Lower leg skin (tissue), 4 donors: ENCODE results near the gene UCP2. TPM values are rescaled to one million over a fixed set of nuclear protein-coding genes. Genes with fewer than 3 reads are reported as not detected.

ENCODE experiments used
- DNase-seq, 2 donors: peaks; one replicate each; pipeline ENCODE4 v3.0.0-alpha.2; 2019; ENCODE audit warnings: low spot score in 2 of 2
- H3K4me3 ChIP-seq: fragments of 200-600 bp; sonication (generic); 2 replicates; pipeline ENCODE4 v1.5.1; 2017; ENCODE audit warnings: mild to moderate bottlenecking, low read depth; ENCODE audit not compliant: poor library complexity, severe bottlenecking
- POLR2A ChIP-seq, 2 donors: fragments of 450-650 bp; IDR thresholded peaks; one replicate each; pipeline ENCODE4 v1.6.1; 2016 to 2017; ENCODE audit warnings: antibody characterized with exemption in 2 of 2, mild to moderate bottlenecking in 1 of 2, moderate library complexity in 1 of 2
- WGBS, 2 donors: methylation state at CpG; one replicate each; pipeline ENCODE4 v1.1.5; 2018; 5-methylcytosine and 5-hydroxymethylcytosine counted together
- intact Hi-C: fragments of 100-400 bp; cut with DNase I; formaldehyde crosslinking; loops from one replicate; pipeline ENCODE4 v1.15.0; 2023; ENCODE audit warnings: low total_unique reads
- total RNA-seq, 4 donors: library from RNA; depleted of rRNA; stranded (reverse); fragments of >200 nt; gene quantifications; one replicate each; pipeline ENCODE4 v1.1.0, GENCODE V29; 2016
- TF ChIP-seq, protein P1 (sequence below), 3 donors: fragments of 450-650 bp; IDR thresholded peaks; one replicate each; pipeline ENCODE4 v1.5.1; 2016; ENCODE audit warnings: antibody characterized with exemption in 3 of 3, mild to moderate bottlenecking in 3 of 3, moderate library complexity in 2 of 3

The UCP2 gene
- total RNA-seq, 4 donors from 2014 or later = 2.2 to 14.0 (median 10.1) TPM

DNA sequence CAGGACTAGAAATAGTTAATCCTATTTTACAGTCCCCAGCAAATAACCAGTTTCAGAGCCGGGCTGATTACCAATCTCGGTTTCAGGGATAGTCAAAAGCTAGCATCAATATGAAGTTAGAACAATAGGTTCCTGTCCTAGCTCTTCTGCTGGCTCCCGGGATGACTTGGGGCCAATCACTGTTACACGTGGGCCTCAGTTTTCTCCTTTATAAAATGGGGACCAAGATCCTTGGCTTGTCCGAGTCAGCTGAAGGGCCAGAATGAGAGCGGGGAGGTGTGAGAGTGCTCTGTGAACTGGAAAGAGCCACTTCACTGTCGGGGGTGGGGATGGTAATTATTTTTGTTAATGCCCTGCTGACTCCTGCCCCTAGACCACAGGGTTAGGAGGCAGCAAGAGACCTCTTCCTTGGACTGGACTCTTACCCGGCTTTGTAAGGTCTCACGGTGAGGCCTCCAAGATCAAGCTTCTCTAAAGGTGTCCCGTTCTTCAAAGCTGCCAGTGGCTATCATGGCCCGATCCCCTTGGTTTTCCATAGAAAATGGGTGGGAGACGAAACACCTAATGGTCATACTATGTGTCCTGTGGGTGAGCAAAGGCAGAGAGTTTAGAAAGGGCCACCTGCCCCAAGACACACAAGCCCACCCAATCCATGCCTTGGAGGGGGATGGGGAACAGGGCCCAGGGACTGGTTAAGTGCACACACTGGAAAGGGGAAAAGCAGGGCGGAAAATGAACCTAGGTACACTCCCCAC lies 1.4 kb downstream of the UCP2 start:
- intact Hi-C loops = no loop called here
- DNase-seq = no peak

DNA sequence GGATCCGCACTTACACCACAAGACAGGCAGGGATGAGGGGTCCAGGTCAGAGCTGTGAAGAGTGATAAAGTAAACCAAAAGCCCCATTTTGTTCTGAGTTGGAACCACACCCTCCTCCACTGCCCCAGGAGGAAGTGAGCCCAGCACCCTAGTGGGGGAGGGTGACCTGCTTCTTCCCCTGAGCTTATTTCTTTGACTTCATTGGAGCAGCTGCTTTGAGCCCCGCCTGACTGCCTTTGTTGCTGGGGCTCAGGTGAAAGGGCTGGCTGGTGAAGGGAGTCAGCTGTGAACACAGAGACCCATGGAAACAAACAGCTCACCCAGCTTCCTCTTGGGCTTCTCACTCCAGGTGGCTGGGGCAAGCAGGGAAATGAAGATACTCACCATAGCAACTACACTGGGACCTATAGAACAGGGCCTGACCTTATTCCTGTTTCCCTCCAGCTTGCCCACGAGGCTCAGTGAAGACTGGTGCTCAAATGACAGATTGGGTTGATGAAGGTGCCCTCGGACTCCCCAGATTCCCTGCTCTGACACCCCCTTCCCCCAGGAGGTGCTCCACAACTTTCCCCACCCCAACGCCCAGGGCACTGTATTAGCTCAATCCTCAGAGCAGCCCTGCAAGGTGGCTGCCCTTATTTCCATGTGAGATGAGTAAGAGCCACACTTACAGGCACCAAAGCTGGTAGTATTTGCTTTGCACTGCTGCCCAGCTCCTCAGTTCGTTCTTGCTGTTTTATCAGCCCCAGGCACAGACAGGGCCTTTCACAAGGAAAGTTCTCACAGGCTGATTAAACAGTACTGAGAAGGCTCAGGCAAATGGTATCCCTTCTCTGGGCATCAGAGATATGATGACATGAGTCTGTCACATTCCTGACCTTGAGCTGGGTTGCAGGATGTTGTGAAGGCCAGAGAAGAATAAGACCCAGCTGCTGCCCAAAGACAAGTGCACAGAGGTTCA lies 2.4 kb downstream of the UCP2 start:
- H3K4me3 ChIP-seq = no peak overlapping the region
- no peak for TF ChIP-seq POLR2A (IDR thresholded peaks at IDR 0.05)
- TF ChIP-seq, protein P1, sequence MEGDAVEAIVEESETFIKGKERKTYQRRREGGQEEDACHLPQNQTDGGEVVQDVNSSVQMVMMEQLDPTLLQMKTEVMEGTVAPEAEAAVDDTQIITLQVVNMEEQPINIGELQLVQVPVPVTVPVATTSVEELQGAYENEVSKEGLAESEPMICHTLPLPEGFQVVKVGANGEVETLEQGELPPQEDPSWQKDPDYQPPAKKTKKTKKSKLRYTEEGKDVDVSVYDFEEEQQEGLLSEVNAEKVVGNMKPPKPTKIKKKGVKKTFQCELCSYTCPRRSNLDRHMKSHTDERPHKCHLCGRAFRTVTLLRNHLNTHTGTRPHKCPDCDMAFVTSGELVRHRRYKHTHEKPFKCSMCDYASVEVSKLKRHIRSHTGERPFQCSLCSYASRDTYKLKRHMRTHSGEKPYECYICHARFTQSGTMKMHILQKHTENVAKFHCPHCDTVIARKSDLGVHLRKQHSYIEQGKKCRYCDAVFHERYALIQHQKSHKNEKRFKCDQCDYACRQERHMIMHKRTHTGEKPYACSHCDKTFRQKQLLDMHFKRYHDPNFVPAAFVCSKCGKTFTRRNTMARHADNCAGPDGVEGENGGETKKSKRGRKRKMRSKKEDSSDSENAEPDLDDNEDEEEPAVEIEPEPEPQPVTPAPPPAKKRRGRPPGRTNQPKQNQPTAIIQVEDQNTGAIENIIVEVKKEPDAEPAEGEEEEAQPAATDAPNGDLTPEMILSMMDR (IDR thresholded peaks at IDR 0.05) = no peak
- 65 to 67% methylated on average over 6 of the region's 6 CpGs for WGBS, 2 donors
- intact Hi-C loops = no loop called here
- peak in 1 of 2 donors; percentile 56 for DNase-seq

More for the DNA sequence above, 1.4 kb downstream of the UCP2 start:
- 84 to 87% methylated on average over 13 of the region's 13 CpGs for WGBS, 2 donors
- no peak for TF ChIP-seq POLR2A (IDR thresholded peaks at IDR 0.05)
- TF ChIP-seq, protein P1 (IDR thresholded peaks at IDR 0.05) = no peak
- H3K4me3 ChIP-seq = peak overlapping the region; percentile 8

DNA sequence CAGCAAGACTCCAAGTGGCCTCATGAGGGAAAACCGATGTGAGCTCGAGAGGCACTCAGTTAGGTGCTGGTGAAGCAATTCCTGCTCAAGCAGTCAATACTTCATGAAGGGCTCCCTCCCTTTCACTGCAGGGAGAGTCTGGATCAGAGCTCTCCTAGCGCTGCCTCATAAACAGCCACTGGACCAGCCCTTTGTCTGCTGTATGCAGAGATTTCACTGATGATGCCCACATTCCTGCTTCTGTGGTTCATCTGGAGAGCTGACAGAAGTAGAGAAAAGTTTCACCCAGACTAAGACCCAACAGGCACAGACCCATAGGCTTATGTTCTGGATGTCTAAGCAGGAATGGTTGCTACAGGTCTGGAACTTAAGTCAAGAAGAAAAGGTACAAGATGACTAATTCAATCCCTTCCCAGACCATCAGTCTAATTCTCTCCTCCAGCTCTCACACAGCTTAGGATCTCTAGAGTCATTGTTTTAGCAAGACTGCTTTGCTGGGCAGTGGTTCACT lies 4.0 kb downstream of the UCP2 start:
- no peak overlapping the region for H3K4me3 ChIP-seq
- TF ChIP-seq, protein P1 (IDR thresholded peaks at IDR 0.05) = no peak
- TF ChIP-seq POLR2A (IDR thresholded peaks at IDR 0.05) = no peak
- no peak for DNase-seq
- intact Hi-C loops = no loop called here
- 86% methylated on average over 3 of the region's 3 CpGs for WGBS, 2 donors

DNA sequence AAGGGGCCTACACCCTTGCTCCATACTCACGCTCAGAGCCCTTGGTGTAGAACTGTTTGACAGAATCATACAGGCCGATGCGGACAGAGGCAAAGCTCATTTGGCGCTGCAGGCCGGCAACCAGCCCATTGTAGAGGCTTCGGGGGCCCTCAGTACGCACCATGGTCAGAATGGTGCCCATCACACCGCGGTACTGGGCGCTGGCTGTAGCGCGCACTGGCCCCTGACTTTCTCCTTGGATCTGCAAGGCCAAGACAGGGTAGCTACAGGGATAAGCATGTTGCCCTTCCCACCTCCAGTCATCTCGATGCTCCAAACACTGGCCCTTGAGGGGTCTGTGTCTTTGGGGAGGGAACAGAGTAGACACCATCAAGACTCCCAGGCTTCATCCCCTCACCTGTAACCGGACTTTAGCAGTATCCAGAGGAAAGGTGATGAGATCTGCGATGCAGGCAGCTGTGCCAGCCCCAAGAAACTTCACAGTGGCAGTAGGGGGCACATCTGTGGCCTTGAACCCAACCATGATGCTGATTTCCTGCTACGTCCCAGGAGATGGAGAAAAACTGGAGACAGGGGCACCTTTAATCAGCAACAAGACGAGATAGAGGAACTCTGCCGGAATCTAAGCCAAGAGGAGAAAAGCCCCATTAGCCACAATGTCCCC lies 4.7 kb downstream of the UCP2 start:
- DNase-seq = no peak
- H3K4me3 ChIP-seq = no peak overlapping the region
- intact Hi-C loops = no loop called here
- WGBS, 2 donors = 93 to 97% methylated on average over 18 of the region's 18 CpGs
- TF ChIP-seq, protein P1 (IDR thresholded peaks at IDR 0.05) = no peak
- TF ChIP-seq POLR2A (IDR thresholded peaks at IDR 0.05) = no peak

DNA sequence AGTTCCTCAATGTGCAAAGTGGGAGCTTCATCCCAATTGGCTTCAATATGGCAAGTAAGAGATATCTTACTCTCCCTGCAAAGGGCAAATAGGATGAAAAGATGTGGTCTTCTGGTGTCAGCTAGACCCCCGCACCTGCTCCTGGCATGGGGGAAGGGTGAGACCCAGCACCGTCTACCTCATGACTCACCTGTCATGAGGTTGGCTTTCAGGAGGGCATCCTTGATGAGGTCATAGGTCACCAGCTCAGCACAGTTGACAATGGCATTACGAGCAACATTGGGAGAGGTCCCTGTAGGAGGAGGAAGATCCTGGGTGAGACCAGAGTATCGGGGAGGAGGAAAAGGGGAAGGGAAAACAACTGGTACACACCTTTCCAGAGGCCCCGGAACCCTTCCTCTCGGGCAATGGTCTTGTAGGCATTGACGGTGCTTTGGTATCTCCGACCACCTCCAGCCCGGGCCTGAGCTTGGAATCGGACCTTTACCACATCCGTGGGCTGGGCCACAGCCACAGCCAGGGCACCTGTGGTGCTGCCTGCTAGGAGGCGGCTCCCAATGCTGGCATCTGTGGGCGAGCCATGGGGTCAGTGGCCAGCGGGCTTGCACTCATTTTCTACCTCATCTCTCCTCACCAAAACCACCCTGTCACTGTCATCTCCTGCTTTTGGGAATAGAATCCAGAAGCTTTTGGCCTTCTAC lies 6.0 kb downstream of the UCP2 start:
- intact Hi-C loops = no loop called here
- H3K4me3 ChIP-seq = no peak overlapping the region
- DNase-seq = no peak
- TF ChIP-seq, protein P1 (IDR thresholded peaks at IDR 0.05) = no peak
- no peak for TF ChIP-seq POLR2A (IDR thresholded peaks at IDR 0.05)
- WGBS, 2 donors = 93 to 97% methylated on average over 14 of the region's 14 CpGs
